ENCODE measurements around the gene PCDH17. TPM values are rescaled to one million over a fixed set of nuclear protein-coding genes. Genes with fewer than 3 reads are reported as not detected.

The PCDH17 gene
- total and polyA plus RNA-seq, 9 donors = 4.6 to 10.9 (median 6.5) TPM

GRCh38 chr13:57624565-57625435, 6.7 kb upstream of the PCDH17 start:
- Histone ChIP-seq H3K36me3 (ENCODE audit: control insufficient read depth, insufficient read depth, low read length) (no peaks in the 10 kb centered on the region), H3K4me1 (ENCODE audit: control insufficient read depth, insufficient read depth, low read length) (peaks cover 3% of the 10 kb centered on the region), H3K9me3 (replicated peaks; ENCODE audit: control insufficient read depth, low read depth, low read length) (no peaks in the 10 kb centered on the region), H3K27ac (ENCODE audit: low read length) (no peak overlapping the region), H3K27me3 (ENCODE audit: control insufficient read depth, insufficient read depth, low read length) (peaks cover 6% of the 10 kb centered on the region), H3K4me3 (ENCODE audit: low read length) (no peak overlapping the region)
- peak; percentile 73 for DNase-seq
- 3% methylated on average over 4 of the region's 5 CpGs for WGBS (ENCODE audit: insufficient coverage)

DNA sequence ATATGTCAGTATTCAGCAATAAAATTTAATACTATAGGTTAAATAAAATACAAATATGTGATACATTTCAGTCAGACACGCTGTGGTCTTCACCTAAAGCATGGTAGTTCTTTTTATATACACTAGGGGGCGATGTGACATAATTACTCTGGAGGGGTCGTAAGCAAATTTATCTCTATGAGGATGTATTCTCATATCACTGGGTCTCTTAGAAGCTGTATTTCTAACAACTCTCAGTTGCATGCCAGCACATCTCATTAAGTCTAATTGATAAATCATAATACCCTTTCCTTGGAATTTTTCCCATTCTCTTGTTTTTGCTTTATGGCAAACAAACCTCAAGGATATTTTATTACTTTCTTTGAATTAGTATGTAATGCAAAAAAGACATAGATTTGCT, 3.9 kb upstream of the PCDH17 start:
- Histone ChIP-seq H3K4me3 (ENCODE audit: low read length) (no peak overlapping the region), H3K27ac (ENCODE audit: low read length) (no peak overlapping the region), H3K4me1 (ENCODE audit: control insufficient read depth, insufficient read depth, low read length) (peaks cover 10% of the 10 kb centered on the region), H3K36me3 (ENCODE audit: control insufficient read depth, insufficient read depth, low read length) (no peaks in the 10 kb centered on the region), H3K27me3 (ENCODE audit: control insufficient read depth, insufficient read depth, low read length) (peaks cover 27% of the 10 kb centered on the region), H3K9me3 (replicated peaks; ENCODE audit: control insufficient read depth, low read depth, low read length) (no peaks in the 10 kb centered on the region)
- DNase-seq = peak; percentile 49
- no CpG with 5 or more reads among the region's 3 CpGs for WGBS (ENCODE audit: insufficient coverage)

- Histone ChIP-seq H3K36me3 (ENCODE audit: control insufficient read depth, insufficient read depth, low read length) (no peaks in the 10 kb centered on the region), H3K4me1 (ENCODE audit: control insufficient read depth, insufficient read depth, low read length) (peaks cover 22% of the 10 kb centered on the region), H3K27ac (ENCODE audit: low read length) (peak overlapping the region; percentile 58), H3K27me3 (ENCODE audit: control insufficient read depth, insufficient read depth, low read length) (peaks cover 45% of the 10 kb centered on the region), H3K4me3 (ENCODE audit: low read length) (peak overlapping the region; percentile 61), H3K9me3 (replicated peaks; ENCODE audit: control insufficient read depth, low read depth, low read length) (no peaks in the 10 kb centered on the region)
- DNase-seq = peak; percentile 56
- WGBS (ENCODE audit: insufficient coverage) = 0% methylated on average over 8 of the region's 29 CpGs
These were observed 2.1 kb upstream of the PCDH17 start for GRCh38 chr13:57629391-57629804.

DNA sequence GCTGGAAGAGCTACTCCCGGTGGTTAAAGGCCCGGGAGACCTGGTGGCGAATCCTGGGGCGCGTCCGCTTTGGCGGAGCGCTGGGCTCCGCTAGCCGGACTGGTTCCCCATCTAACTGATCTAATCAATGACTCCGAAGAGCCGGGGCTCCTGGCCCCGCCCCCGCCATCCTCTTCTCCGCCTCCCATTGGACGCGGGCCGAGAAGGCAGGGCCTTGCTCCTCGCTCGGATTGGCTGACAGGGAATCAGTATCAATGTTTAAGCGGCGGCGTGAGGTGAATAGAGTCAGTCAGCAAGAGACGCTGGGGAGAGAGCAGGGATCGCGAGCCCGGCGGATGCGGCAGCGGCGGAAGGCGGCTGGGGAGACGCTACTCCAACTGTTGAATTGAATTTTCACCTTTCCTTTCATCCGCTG, 1.7 kb upstream of the PCDH17 start:
- peak overlapping the region; percentile 95 for H3K27ac ChIP-seq (ENCODE audit: low read length)
- H3K4me3 ChIP-seq (ENCODE audit: low read length) = peak overlapping the region; percentile 61
- peak; percentile 98 for DNase-seq
- H3K9me3 ChIP-seq (replicated peaks; ENCODE audit: control insufficient read depth, low read depth, low read length) = no peaks in the 10 kb centered on the region
- no peaks in the 10 kb centered on the region for H3K36me3 ChIP-seq (ENCODE audit: control insufficient read depth, insufficient read depth, low read length)
- peaks cover 49% of the 10 kb centered on the region for H3K27me3 ChIP-seq (ENCODE audit: control insufficient read depth, insufficient read depth, low read length)
- 2% methylated on average over 23 of the region's 34 CpGs for WGBS (ENCODE audit: insufficient coverage)
- H3K4me1 ChIP-seq (ENCODE audit: control insufficient read depth, insufficient read depth, low read length) = peaks cover 27% of the 10 kb centered on the region

- 0% methylated on average over 9 of the region's 32 CpGs for WGBS (ENCODE audit: insufficient coverage)
- no peaks in the 10 kb centered on the region for H3K36me3 ChIP-seq (ENCODE audit: control insufficient read depth, insufficient read depth, low read length)
- H3K27me3 ChIP-seq (ENCODE audit: control insufficient read depth, insufficient read depth, low read length) = peaks cover 52% of the 10 kb centered on the region
- H3K4me1 ChIP-seq (ENCODE audit: control insufficient read depth, insufficient read depth, low read length) = peaks cover 28% of the 10 kb centered on the region
- H3K27ac ChIP-seq (ENCODE audit: low read length) = peak overlapping the region; percentile 95
- peak; percentile 85 for DNase-seq
- H3K4me3 ChIP-seq (ENCODE audit: low read length) = peak overlapping the region; percentile 61
- no peaks in the 10 kb centered on the region for H3K9me3 ChIP-seq (replicated peaks; ENCODE audit: control insufficient read depth, low read depth, low read length)
These were observed 616 bp upstream of the PCDH17 start for GRCh38 chr13:57630661-57631595.

DNA sequence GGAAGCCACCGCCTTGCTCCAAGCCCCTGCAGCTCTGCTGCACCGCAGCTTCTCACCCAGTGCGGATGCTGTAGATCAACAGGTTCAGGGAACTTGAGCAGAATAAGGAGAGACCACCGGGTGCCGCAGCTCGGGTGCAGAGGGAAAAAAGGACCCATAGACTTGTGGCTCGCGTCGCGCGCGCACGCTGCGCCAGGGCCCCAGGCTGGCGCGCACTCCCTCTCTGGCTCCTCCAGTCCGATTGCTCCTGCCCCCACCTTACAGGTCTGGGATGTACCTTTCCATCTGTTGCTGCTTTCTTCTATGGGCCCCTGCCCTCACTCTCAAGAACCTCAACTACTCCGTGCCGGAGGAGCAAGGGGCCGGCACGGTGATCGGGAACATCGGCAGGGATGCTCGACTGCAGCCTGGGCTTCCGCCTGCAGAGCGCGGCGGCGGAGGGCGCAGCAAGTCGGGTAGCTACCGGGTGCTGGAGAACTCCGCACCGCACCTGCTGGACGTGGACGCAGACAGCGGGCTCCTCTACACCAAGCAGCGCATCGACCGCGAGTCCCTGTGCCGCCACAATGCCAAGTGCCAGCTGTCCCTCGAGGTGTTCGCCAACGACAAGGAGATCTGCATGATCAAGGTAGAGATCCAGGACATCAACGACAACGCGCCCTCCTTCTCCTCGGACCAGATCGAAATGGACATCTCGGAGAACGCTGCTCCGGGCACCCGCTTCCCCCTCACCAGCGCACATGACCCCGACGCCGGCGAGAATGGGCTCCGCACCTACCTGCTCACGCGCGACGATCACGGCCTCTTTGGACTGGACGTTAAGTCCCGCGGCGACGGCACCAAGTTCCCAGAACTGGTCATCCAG, 964 bp downstream of the PCDH17 start:
- Histone ChIP-seq H3K36me3 (ENCODE audit: control insufficient read depth, insufficient read depth, low read length) (no peaks in the 10 kb centered on the region), H3K27ac (ENCODE audit: low read length) (peak overlapping the region; percentile 95), H3K27me3 (ENCODE audit: control insufficient read depth, insufficient read depth, low read length) (peaks cover 52% of the 10 kb centered on the region), H3K9me3 (replicated peaks; ENCODE audit: control insufficient read depth, low read depth, low read length) (no peaks in the 10 kb centered on the region), H3K4me1 (ENCODE audit: control insufficient read depth, insufficient read depth, low read length) (peaks cover 28% of the 10 kb centered on the region), H3K4me3 (ENCODE audit: low read length) (peak overlapping the region; percentile 61)
- DNase-seq = peak; percentile 27
- WGBS (ENCODE audit: insufficient coverage) = 1% methylated on average over 67 of the region's 70 CpGs

- Histone ChIP-seq H3K27me3 (ENCODE audit: control insufficient read depth, insufficient read depth, low read length) (peaks cover 52% of the 10 kb centered on the region), H3K36me3 (ENCODE audit: control insufficient read depth, insufficient read depth, low read length) (no peaks in the 10 kb centered on the region), H3K27ac (ENCODE audit: low read length) (peak overlapping the region; percentile 95), H3K4me3 (ENCODE audit: low read length) (peak overlapping the region; percentile 61), H3K9me3 (replicated peaks; ENCODE audit: control insufficient read depth, low read depth, low read length) (no peaks in the 10 kb centered on the region), H3K4me1 (ENCODE audit: control insufficient read depth, insufficient read depth, low read length) (peaks cover 28% of the 10 kb centered on the region)
- DNase-seq = peak; percentile 89
- 2% methylated on average over 77 of the region's 77 CpGs for WGBS (ENCODE audit: insufficient coverage)
These were observed 1.8 kb downstream of the PCDH17 start for GRCh38 chr13:57633141-57633949.

DNA sequence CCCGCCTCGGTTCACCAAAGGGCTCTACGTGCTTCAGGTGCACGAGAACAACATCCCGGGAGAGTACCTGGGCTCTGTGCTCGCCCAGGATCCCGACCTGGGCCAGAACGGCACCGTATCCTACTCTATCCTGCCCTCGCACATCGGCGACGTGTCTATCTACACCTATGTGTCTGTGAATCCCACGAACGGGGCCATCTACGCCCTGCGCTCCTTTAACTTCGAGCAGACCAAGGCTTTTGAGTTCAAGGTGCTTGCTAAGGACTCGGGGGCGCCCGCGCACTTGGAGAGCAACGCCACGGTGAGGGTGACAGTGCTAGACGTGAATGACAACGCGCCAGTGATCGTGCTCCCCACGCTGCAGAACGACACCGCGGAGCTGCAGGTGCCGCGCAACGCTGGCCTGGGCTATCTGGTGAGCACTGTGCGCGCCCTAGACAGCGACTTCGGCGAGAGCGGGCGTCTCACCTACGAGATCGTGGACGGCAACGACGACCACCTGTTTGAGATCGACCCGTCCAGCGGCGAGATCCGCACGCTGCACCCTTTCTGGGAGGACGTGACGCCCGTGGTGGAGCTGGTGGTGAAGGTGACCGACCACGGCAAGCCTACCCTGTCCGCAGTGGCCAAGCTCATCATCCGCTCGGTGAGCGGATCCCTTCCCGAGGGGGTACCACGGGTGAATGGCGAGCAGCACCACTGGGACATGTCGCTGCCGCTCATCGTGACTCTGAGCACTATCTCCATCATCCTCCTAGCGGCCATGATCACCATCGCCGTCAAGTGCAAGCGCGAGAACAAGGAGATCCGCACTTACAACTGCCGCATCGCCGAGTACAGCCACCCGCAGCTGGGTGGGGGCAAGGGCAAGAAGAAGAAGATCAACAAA, 2.6 kb downstream of the PCDH17 start:
- Histone ChIP-seq H3K9me3 (replicated peaks; ENCODE audit: control insufficient read depth, low read depth, low read length) (no peaks in the 10 kb centered on the region), H3K4me1 (ENCODE audit: control insufficient read depth, insufficient read depth, low read length) (peaks cover 27% of the 10 kb centered on the region), H3K4me3 (ENCODE audit: low read length) (peak overlapping the region; percentile 61), H3K27me3 (ENCODE audit: control insufficient read depth, insufficient read depth, low read length) (peaks cover 51% of the 10 kb centered on the region), H3K27ac (ENCODE audit: low read length) (peak overlapping the region; percentile 54), H3K36me3 (ENCODE audit: control insufficient read depth, insufficient read depth, low read length) (no peaks in the 10 kb centered on the region)
- peak; percentile 36 for DNase-seq
- WGBS (ENCODE audit: insufficient coverage) = 2% methylated on average over 76 of the region's 78 CpGs

Data from muscle of leg (tissue), 11 donors.